HG02610 (cell line): Measurements from ENCODE around the gene NOL3.

Experiments used
- ATAC-seq: cut with Tn5 transposase; IDR thresholded peaks from one replicate; pipeline ENCODE4 v1.9.1; 2021; ENCODE audit warnings: mild to moderate bottlenecking, moderate library complexity; ENCODE audit not compliant: unreplicated experiment

The NOL3 gene

GRCh38 chr16:67154578-67155294 is 15.6 kb upstream of the NOL3 start:
- ATAC-seq = no peak

- ATAC-seq = no peak
These were observed 14.8 kb upstream of the NOL3 start for GRCh38 chr16:67155295-67156142.

- no peak for ATAC-seq
These were observed 14.0 kb upstream of the NOL3 start for GRCh38 chr16:67156143-67156844.

GRCh38 chr16:67157106-67157748 is 13.1 kb upstream of the NOL3 start:
- ATAC-seq = no peak

- ATAC-seq = no peak
These were observed 12.3 kb upstream of the NOL3 start for GRCh38 chr16:67157892-67158635.

- ATAC-seq = peak; percentile 36
These were observed 11.4 kb upstream of the NOL3 start for GRCh38 chr16:67158637-67159600.

GRCh38 chr16:67161595-67162058 is 8.7 kb upstream of the NOL3 start:
- no peak for ATAC-seq

- ATAC-seq = no peak
These were observed 7.7 kb upstream of the NOL3 start for GRCh38 chr16:67162506-67163163.

- no peak for ATAC-seq
These were observed 7.0 kb upstream of the NOL3 start for GRCh38 chr16:67163164-67163998.

GRCh38 chr16:67163999-67164558 is 6.3 kb upstream of the NOL3 start:
- ATAC-seq = no peak

GRCh38 chr16:67164599-67165061 is 5.7 kb upstream of the NOL3 start, which contains the start of gene HSF4:
Gene HSF4, plus strand, starts transcription at chr16:67164745. Its CDS starts 67 bp downstream, at chr16:67164812.
- ATAC-seq = no peak

GRCh38 chr16:67165121-67166078 is 4.9 kb upstream of the NOL3 start:
- ATAC-seq = no peak

- ATAC-seq = no peak
These were observed 4.2 kb upstream of the NOL3 start for GRCh38 chr16:67166110-67166547.

GRCh38 chr16:67166598-67167168 is 3.7 kb upstream of the NOL3 start:
- no peak for ATAC-seq

GRCh38 chr16:67167588-67167987 is 2.8 kb upstream of the NOL3 start:
- no peak for ATAC-seq

- no peak for ATAC-seq
These were observed 1.3 kb upstream of the NOL3 start for GRCh38 chr16:67169011-67169451.
